NCI-H2171 (cell line): ENCODE measurements around the gene ZNF407.
"Not testable (repeated sequence)": the region's sequence is repeated elsewhere in the genome, so short reads cannot be mapped to it uniquely, and the experiment has no call there.

Source experiments
- DNase-seq: peaks from one replicate; lab custom pipeline; 2025; lab: John Stamatoyannopoulos, UW

ZNF407 gene

GRCh38 chr18:74967979-74968378 lies 370.3 kb downstream of the ZNF407 start:
- no peak for DNase-seq

GRCh38 chr18:74971358-74971757 lies 373.7 kb downstream of the ZNF407 start:
- not testable (repeated sequence) for DNase-seq

GRCh38 chr18:74971776-74972175 lies 374.1 kb downstream of the ZNF407 start:
- not testable (repeated sequence) for DNase-seq

GRCh38 chr18:74972354-74972753 lies 374.7 kb downstream of the ZNF407 start:
- no peak for DNase-seq

GRCh38 chr18:74975001-74975400 lies 377.3 kb downstream of the ZNF407 start:
- no peak for DNase-seq

- DNase-seq, result no peak
Observed at GRCh38 chr18:74976331-74976909, 378.8 kb downstream of the ZNF407 start.

- no peak for DNase-seq
Observed at GRCh38 chr18:74977041-74977440, 379.4 kb downstream of the ZNF407 start.

GRCh38 chr18:74980669-74981068 lies 383.0 kb downstream of the ZNF407 start:
- no peak for DNase-seq

- DNase-seq, result no peak
Observed at GRCh38 chr18:74981476-74981875, 383.8 kb downstream of the ZNF407 start.

GRCh38 chr18:74982946-74983635 lies 385.4 kb downstream of the ZNF407 start:
- DNase-seq, result no peak

GRCh38 chr18:74989134-74989533 lies 391.5 kb downstream of the ZNF407 start:
- DNase-seq, result no peak

- DNase-seq, result peak; percentile 69
Observed at GRCh38 chr18:74990563-74991081, 393.0 kb downstream of the ZNF407 start.

- no peak for DNase-seq
Observed at GRCh38 chr18:74994502-74995418, 397.1 kb downstream of the ZNF407 start.

- no peak for DNase-seq
Observed at GRCh38 chr18:74995419-74995736, 397.7 kb downstream of the ZNF407 start.

- DNase-seq, result no peak
Observed at GRCh38 chr18:74996055-74996454, 398.4 kb downstream of the ZNF407 start.

- DNase-seq, result no peak
Observed at GRCh38 chr18:74996996-74997395, 399.3 kb downstream of the ZNF407 start.

GRCh38 chr18:75000920-75001319 lies 403.2 kb downstream of the ZNF407 start:
- DNase-seq, result no peak

GRCh38 chr18:75003039-75003438 lies 405.4 kb downstream of the ZNF407 start:
- DNase-seq, result no peak

GRCh38 chr18:75003764-75004690 lies 406.4 kb downstream of the ZNF407 start:
- DNase-seq, result peak; percentile 10

GRCh38 chr18:75005626-75006025 lies 408.0 kb downstream of the ZNF407 start:
- no peak for DNase-seq

GRCh38 chr18:75008186-75008585 lies 410.5 kb downstream of the ZNF407 start:
- DNase-seq, result no peak

GRCh38 chr18:75009296-75009695 lies 411.6 kb downstream of the ZNF407 start:
- no peak for DNase-seq
